Activated CD4-positive, alpha-beta T cell treated with anti-CD3 and anti-CD28 coated beads for 24 hours (primary cell): Measurements from ENCODE around the gene MAN2B2.

Experiments
- DNase-seq, 2 donors: peaks; one replicate each; pipeline ENCODE4 v3.0.0-alpha.2; 2020; ENCODE audit warnings: low read depth in 2 of 2

Gene MAN2B2

GRCh38 chr4:6567218-6567617 is 7.8 kb upstream of the MAN2B2 start:
- no peak for DNase-seq

GRCh38 chr4:6568148-6568547 is 6.8 kb upstream of the MAN2B2 start:
- no peak for DNase-seq

- no peak for DNase-seq
Measured at GRCh38 chr4:6568689-6569332, 6.2 kb upstream of the MAN2B2 start.

- no peak for DNase-seq
Measured at GRCh38 chr4:6571608-6572007, 3.4 kb upstream of the MAN2B2 start.

GRCh38 chr4:6573551-6573950 is 1.4 kb upstream of the MAN2B2 start:
- DNase-seq: no peak

- no peak for DNase-seq
Measured at GRCh38 chr4:6573986-6574746, 823 bp upstream of the MAN2B2 start.

- DNase-seq: no peak
Measured at GRCh38 chr4:6575503-6576240, 683 bp downstream of the MAN2B2 start.

GRCh38 chr4:6576512-6576911 is 1.5 kb downstream of the MAN2B2 start:
- no peak for DNase-seq

GRCh38 chr4:6576932-6577331 is 1.9 kb downstream of the MAN2B2 start:
- no peak for DNase-seq

GRCh38 chr4:6577409-6577808 is 2.4 kb downstream of the MAN2B2 start:
- no peak for DNase-seq

GRCh38 chr4:6578221-6578620 is 3.2 kb downstream of the MAN2B2 start:
- DNase-seq: no peak

- no peak for DNase-seq
Measured at GRCh38 chr4:6580353-6580752, 5.4 kb downstream of the MAN2B2 start.

GRCh38 chr4:6581566-6582121 is 6.7 kb downstream of the MAN2B2 start:
- no peak for DNase-seq

- DNase-seq: no peak
Measured at GRCh38 chr4:6582889-6583490, 8.0 kb downstream of the MAN2B2 start.

- no peak for DNase-seq
Measured at GRCh38 chr4:6584865-6585264, 9.9 kb downstream of the MAN2B2 start.

- no peak for DNase-seq
Measured at GRCh38 chr4:6586715-6587325, 11.8 kb downstream of the MAN2B2 start.

GRCh38 chr4:6589444-6589843 is 14.5 kb downstream of the MAN2B2 start:
- no peak for DNase-seq

- no peak for DNase-seq
Measured at GRCh38 chr4:6591313-6591712, 16.3 kb downstream of the MAN2B2 start.

- no peak for DNase-seq
Measured at GRCh38 chr4:6591781-6592180, 16.8 kb downstream of the MAN2B2 start.

GRCh38 chr4:6592804-6593563 is 18.0 kb downstream of the MAN2B2 start:
- DNase-seq: no peak

- DNase-seq: no peak
Measured at GRCh38 chr4:6594341-6594740, 19.4 kb downstream of the MAN2B2 start.
